ENCODE data around the gene GEMIN5. TPM values are rescaled to one million over a fixed set of nuclear protein-coding genes. Genes with fewer than 3 reads are reported as not detected.

GEMIN5 gene
- total and polyA plus RNA-seq, 2 of the 13 experiments (the other 11 are each of a cell fraction or from before 2014, with no cell fraction given) = 6.6 to 28.6 TPM

- TF ChIP-seq SMAD1 (CRISPR knock-in tag; IDR thresholded peaks at IDR 0.05; ENCODE audit: borderline replicate concordance, low read depth) (no peak), RFX1 (IDR thresholded peaks at IDR 0.05) (no peak), ZBTB10 (CRISPR knock-in tag; IDR thresholded peaks at IDR 0.05; ENCODE audit: borderline replicate concordance) (no peak), ZBTB38 (CRISPR knock-in tag; IDR thresholded peaks at IDR 0.05) (peak; percentile 49; the same call in 1 of the 2 replicates), CEBPG (CRISPR knock-in tag; IDR thresholded peaks at IDR 0.05) (peak; percentile 93), PTBP1 (IDR thresholded peaks at IDR 0.05; ENCODE audit: low read depth, low read length, poor library complexity, severe bottlenecking) (no peak), ZNF674 (CRISPR knock-in tag; IDR thresholded peaks at IDR 0.05; ENCODE audit: low read depth) (no peak), ZFP36L2 (CRISPR knock-in tag; IDR thresholded peaks at IDR 0.05) (no peak), JARID2 (CRISPR knock-in tag; IDR thresholded peaks at IDR 0.05; ENCODE audit: insufficient replicate concordance) (no peak), PBX2 (CRISPR knock-in tag; IDR thresholded peaks at IDR 0.05) (no peak), ESRRA (CRISPR knock-in tag; IDR thresholded peaks at IDR 0.05; ENCODE audit: low read depth) (no peak), MAX (IDR thresholded peaks at IDR 0.05) (no peak), MTA3 (CRISPR knock-in tag; IDR thresholded peaks at IDR 0.05) (no peak), JDP2 (CRISPR knock-in tag; IDR thresholded peaks at IDR 0.05; ENCODE audit: borderline replicate concordance) (no peak), ZNF326 (CRISPR knock-in tag; IDR thresholded peaks at IDR 0.05; ENCODE audit: borderline replicate concordance) (no peak), KAT2B (IDR thresholded peaks at IDR 0.05; ENCODE audit: borderline replicate concordance, low read depth, low read length) (no peak), BORCS8-MEF2B (CRISPR knock-in tag; IDR thresholded peaks at IDR 0.05) (no peak), REXO4 (CRISPR knock-in tag; IDR thresholded peaks at IDR 0.05; ENCODE audit: borderline replicate concordance) (no peak), NBN (conservative IDR thresholded peaks at IDR 0.05) (no peak), BRCA1 (CRISPR knock-in tag; IDR thresholded peaks at IDR 0.05) (no peak)
- TF ChIP-seq, protein P1, sequence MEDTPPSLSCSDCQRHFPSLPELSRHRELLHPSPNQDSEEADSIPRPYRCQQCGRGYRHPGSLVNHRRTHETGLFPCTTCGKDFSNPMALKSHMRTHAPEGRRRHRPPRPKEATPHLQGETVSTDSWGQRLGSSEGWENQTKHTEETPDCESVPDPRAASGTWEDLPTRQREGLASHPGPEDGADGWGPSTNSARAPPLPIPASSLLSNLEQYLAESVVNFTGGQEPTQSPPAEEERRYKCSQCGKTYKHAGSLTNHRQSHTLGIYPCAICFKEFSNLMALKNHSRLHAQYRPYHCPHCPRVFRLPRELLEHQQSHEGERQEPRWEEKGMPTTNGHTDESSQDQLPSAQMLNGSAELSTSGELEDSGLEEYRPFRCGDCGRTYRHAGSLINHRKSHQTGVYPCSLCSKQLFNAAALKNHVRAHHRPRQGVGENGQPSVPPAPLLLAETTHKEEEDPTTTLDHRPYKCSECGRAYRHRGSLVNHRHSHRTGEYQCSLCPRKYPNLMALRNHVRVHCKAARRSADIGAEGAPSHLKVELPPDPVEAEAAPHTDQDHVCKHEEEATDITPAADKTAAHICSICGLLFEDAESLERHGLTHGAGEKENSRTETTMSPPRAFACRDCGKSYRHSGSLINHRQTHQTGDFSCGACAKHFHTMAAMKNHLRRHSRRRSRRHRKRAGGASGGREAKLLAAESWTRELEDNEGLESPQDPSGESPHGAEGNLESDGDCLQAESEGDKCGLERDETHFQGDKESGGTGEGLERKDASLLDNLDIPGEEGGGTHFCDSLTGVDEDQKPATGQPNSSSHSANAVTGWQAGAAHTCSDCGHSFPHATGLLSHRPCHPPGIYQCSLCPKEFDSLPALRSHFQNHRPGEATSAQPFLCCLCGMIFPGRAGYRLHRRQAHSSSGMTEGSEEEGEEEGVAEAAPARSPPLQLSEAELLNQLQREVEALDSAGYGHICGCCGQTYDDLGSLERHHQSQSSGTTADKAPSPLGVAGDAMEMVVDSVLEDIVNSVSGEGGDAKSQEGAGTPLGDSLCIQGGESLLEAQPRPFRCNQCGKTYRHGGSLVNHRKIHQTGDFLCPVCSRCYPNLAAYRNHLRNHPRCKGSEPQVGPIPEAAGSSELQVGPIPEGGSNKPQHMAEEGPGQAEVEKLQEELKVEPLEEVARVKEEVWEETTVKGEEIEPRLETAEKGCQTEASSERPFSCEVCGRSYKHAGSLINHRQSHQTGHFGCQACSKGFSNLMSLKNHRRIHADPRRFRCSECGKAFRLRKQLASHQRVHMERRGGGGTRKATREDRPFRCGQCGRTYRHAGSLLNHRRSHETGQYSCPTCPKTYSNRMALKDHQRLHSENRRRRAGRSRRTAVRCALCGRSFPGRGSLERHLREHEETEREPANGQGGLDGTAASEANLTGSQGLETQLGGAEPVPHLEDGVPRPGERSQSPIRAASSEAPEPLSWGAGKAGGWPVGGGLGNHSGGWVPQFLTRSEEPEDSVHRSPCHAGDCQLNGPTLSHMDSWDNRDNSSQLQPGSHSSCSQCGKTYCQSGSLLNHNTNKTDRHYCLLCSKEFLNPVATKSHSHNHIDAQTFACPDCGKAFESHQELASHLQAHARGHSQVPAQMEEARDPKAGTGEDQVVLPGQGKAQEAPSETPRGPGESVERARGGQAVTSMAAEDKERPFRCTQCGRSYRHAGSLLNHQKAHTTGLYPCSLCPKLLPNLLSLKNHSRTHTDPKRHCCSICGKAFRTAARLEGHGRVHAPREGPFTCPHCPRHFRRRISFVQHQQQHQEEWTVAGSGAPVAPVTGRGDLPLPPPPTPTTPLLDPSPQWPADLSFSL (CRISPR knock-in tag; IDR thresholded peaks at IDR 0.05) = no peak
Observed at GRCh38 chr5:154860123-154860522, 77.9 kb downstream of the GEMIN5 start (continued).

Measured in HepG2 (cell line).